CD14-positive monocyte (primary cell): ENCODE results near the gene SASH1. TPM values are rescaled to one million over a fixed set of nuclear protein-coding genes. Genes with fewer than 3 reads are reported as not detected.

Source experiments
- DNase-seq, 3 donors: peaks; one replicate each; pipeline ENCODE4 v3.0.0-alpha.2; 2011 to 2022
- H2AFZ ChIP-seq: 2 replicates; pipeline ENCODE4 v1.6.0; 2012; ENCODE audit warnings: mild to moderate bottlenecking, low read depth, low read length, inconsistent platforms; ENCODE audit not compliant: insufficient read depth, poor library complexity, severe bottlenecking
- H3K27ac ChIP-seq, 2 donors: 1 replicate in 1 of 2; 2 replicates in 1 of 2; pipeline ENCODE4 v1.5.1; 2012 to 2013; ENCODE audit warnings: low read length in 2 of 2, control low read depth in 1 of 2, inconsistent platforms in 1 of 2, low read depth in 1 of 2, mild to moderate bottlenecking in 1 of 2
- H3K27me3 ChIP-seq, 2 donors: one replicate each; pipeline versions ENCODE4 v1.6.0 to v1.6.1; 2011 to 2013; ENCODE audit warnings: low read length in 2 of 2; ENCODE audit not compliant: control insufficient read depth in 2 of 2, insufficient read depth in 2 of 2
- H3K36me3 ChIP-seq, 2 donors: replicated peaks in 1 of 2; 1 replicate in 1 of 2; 2 replicates in 1 of 2; pipeline versions ENCODE4 v1.5.1 to v1.6.1; 2012 to 2013; ENCODE audit warnings: low read length in 2 of 2, control low read depth in 1 of 2, inconsistent platforms in 1 of 2, mild to moderate bottlenecking in 1 of 2; ENCODE audit not compliant: insufficient read depth in 2 of 2, control insufficient read depth in 1 of 2
- H3K4me1 ChIP-seq, 2 donors: 1 replicate in 1 of 2; 2 replicates in 1 of 2; pipeline versions ENCODE4 v1.5.1 to v1.6.1; 2012 to 2013; ENCODE audit warnings: low read length in 2 of 2, control low read depth in 1 of 2, inconsistent platforms in 1 of 2, mild to moderate bottlenecking in 1 of 2, moderate library complexity in 1 of 2; ENCODE audit not compliant: insufficient read depth in 2 of 2, control insufficient read depth in 1 of 2
- H3K4me2 ChIP-seq: replicated peaks from 2 replicates; pipeline ENCODE3; 2012; ENCODE audit warnings: low read length, moderate library complexity, mild to moderate bottlenecking; ENCODE audit not compliant: poor library complexity, severe bottlenecking; ENCODE audit errors: extremely low read depth
- H3K4me3 ChIP-seq, 3 experiments: fragments of 200-600 bp in 1 of 3; sonication (generic) in 1 of 3; replicated peaks in 1 of 3; 1 replicate in 2 of 3; 2 replicates in 1 of 3; pipeline ENCODE4 v1.5.1; 2011 to 2013; ENCODE audit warnings: low read length in 3 of 3, mild to moderate bottlenecking in 3 of 3, control low read depth in 2 of 3, low read depth in 2 of 3, inconsistent platforms in 1 of 3, moderate library complexity in 1 of 3
- H3K79me2 ChIP-seq: 2 replicates; pipeline ENCODE4 v1.6.0; 2012; ENCODE audit warnings: mild to moderate bottlenecking, control low read depth, inconsistent platforms, low read length, moderate library complexity; ENCODE audit not compliant: insufficient read depth
- H3K9ac ChIP-seq: 2 replicates; pipeline ENCODE4 v1.6.0; 2017; ENCODE audit warnings: low read length, mild to moderate bottlenecking; ENCODE audit not compliant: insufficient read depth, poor library complexity, severe bottlenecking
- H3K9me3 ChIP-seq, 2 donors: replicated peaks in 1 of 2; 1 replicate in 1 of 2; 2 replicates in 1 of 2; pipeline versions ENCODE4 v1.5.1 to v1.6.1; 2012 to 2013; ENCODE audit warnings: low read length in 2 of 2, control low read depth in 1 of 2; ENCODE audit not compliant: control insufficient read depth in 1 of 2, insufficient read depth in 1 of 2
- H4K20me1 ChIP-seq: 2 replicates; pipeline ENCODE4 v1.6.0; 2012; ENCODE audit warnings: mild to moderate bottlenecking, low read length, control low read depth, moderate library complexity; ENCODE audit not compliant: insufficient read depth
- H3K27ac Mint-ChIP-seq, 7 donors: one replicate each; pipeline ENCODE4 v1.8.0; 2020; ENCODE audit warnings: mild to moderate bottlenecking in 7 of 7, mixed read lengths in 7 of 7, moderate library complexity in 6 of 7, inconsistent platforms in 2 of 7
- H3K27me3 Mint-ChIP-seq, 3 donors: one replicate each; pipeline ENCODE4 v1.8.0; 2021 to 2022; ENCODE audit warnings: low read depth in 3 of 3, mild to moderate bottlenecking in 3 of 3, mixed read lengths in 3 of 3, moderate library complexity in 3 of 3, inconsistent platforms in 1 of 3
- H3K36me3 Mint-ChIP-seq, 2 donors: one replicate each; pipeline ENCODE4 v1.8.0; 2020; ENCODE audit warnings: mixed read lengths in 2 of 2, inconsistent platforms in 1 of 2, mild to moderate bottlenecking in 1 of 2
- H3K4me1 Mint-ChIP-seq: one replicate; pipeline ENCODE4 v1.8.0; 2020; ENCODE audit warnings: mild to moderate bottlenecking, mixed read lengths
- H3K4me3 Mint-ChIP-seq, 2 donors: one replicate each; pipeline ENCODE4 v1.8.0; 2020; ENCODE audit warnings: mild to moderate bottlenecking in 2 of 2, mixed read lengths in 2 of 2, moderate library complexity in 1 of 2
- H3K9me3 Mint-ChIP-seq, 7 donors: one replicate each; pipeline ENCODE4 v1.8.0; 2020 to 2022; ENCODE audit warnings: mixed read lengths in 7 of 7, mild to moderate bottlenecking in 6 of 7, moderate library complexity in 6 of 7, inconsistent platforms in 2 of 7
- CTCF ChIP-seq: fragments of 200-600 bp; IDR thresholded peaks from one replicate; pipeline ENCODE4 v1.8.0; 2022; ENCODE audit warnings: antibody characterized with exemption, mild to moderate bottlenecking
- WGBS: methylation state at CpG from one replicate; pipeline ENCODE4 v1.1.5; 2013; ENCODE audit warnings: missing lambda C conversion rate; ENCODE audit not compliant: insufficient coverage; 5-methylcytosine and 5-hydroxymethylcytosine counted together
- intact Hi-C, 2 donors: fragments of 100-400 bp; cut with micrococcal nuclease; formaldehyde crosslinking; loops; one replicate each; pipeline versions ENCODE4 v1.15.0 to v1.15.1; 2023
- polyA plus RNA-seq, 3 donors: library from polyadenylated mRNA; depleted of rRNA in 1 of 3; unstranded in 2 of 3; stranded (reverse) in 1 of 3; fragments of 300-500 nt in 2 of 3; fragments of >200 nt in 1 of 3; fragmentation: Illumina TruSeq in 2 of 3; gene quantifications; 1 replicate in 2 of 3; 2 replicates in 1 of 3; pipeline ENCODE4 v1.2.3, GENCODE V29; 2012 to 2021

The SASH1 gene
- polyA plus RNA-seq, 3 donors, result 0.90 to 5.1 (median 4.7) TPM

- Mint-ChIP-seq H3K4me3 (no peak overlapping the region), H3K4me1 (peaks cover 25% of the 10 kb centered on the region), H3K36me3 (no peaks in the 10 kb centered on the region), H3K27me3 (peaks cover 5 to 15% (median 7%) of the 10 kb centered on the region in 3 donors), H3K9me3 (peaks cover 0 to 2% (median 0%) of the 10 kb centered on the region in 7 donors), H3K27ac (no peak overlapping the region)
- TF ChIP-seq CTCF, result no peak
- H3K9me3 ChIP-seq, result no peaks in the 10 kb centered on the region
- H3K9ac ChIP-seq, result no peak overlapping the region
- 74% methylated on average over 5 of the region's 8 CpGs for WGBS
- H3K4me3 ChIP-seq, result no peak overlapping the region
- intact Hi-C loops, result no loop called here
- H3K79me2 ChIP-seq, result no peaks in the 10 kb centered on the region
- peaks cover 0 to 18% of the 10 kb centered on the region in 2 donors for H3K4me1 ChIP-seq
- H3K36me3 ChIP-seq, result no peaks in the 10 kb centered on the region
- no peak for DNase-seq
- H3K27me3 ChIP-seq, result no peaks in the 10 kb centered on the region
- no peaks in the 10 kb centered on the region for H4K20me1 ChIP-seq
- no peak overlapping the region for H3K27ac ChIP-seq
- H2AFZ ChIP-seq, result no peak overlapping the region
- no peak overlapping the region for H3K4me2 ChIP-seq
Observed at GRCh38 chr6:148451690-148452089, 109.1 kb downstream of the SASH1 start.

- Mint-ChIP-seq H3K27me3 (peaks cover 5 to 15% (median 7%) of the 10 kb centered on the region in 3 donors), H3K4me1 (peaks cover 16% of the 10 kb centered on the region), H3K36me3 (no peaks in the 10 kb centered on the region), H3K4me3 (no peak overlapping the region), H3K9me3 (peaks cover 0 to 5% (median 2%) of the 10 kb centered on the region in 7 donors), H3K27ac (peak overlapping the region in 1 of 7 donors; percentile 14)
- H3K4me3 ChIP-seq, result no peak overlapping the region
- no peak overlapping the region for H2AFZ ChIP-seq
- no peak for DNase-seq
- H3K4me2 ChIP-seq, result no peak overlapping the region
- no peaks in the 10 kb centered on the region for H3K27me3 ChIP-seq
- no peak overlapping the region for H3K27ac ChIP-seq
- H3K36me3 ChIP-seq, result no peaks in the 10 kb centered on the region
- intact Hi-C loops, result no loop called here
- 96% methylated on average over 14 of the region's 16 CpGs for WGBS
- no peaks in the 10 kb centered on the region for H3K9me3 ChIP-seq
- H3K79me2 ChIP-seq, result no peaks in the 10 kb centered on the region
- TF ChIP-seq CTCF, result no peak
- H3K9ac ChIP-seq, result no peak overlapping the region
- H3K4me1 ChIP-seq, result peaks cover 0 to 15% of the 10 kb centered on the region in 2 donors
- H4K20me1 ChIP-seq, result no peaks in the 10 kb centered on the region
Observed at GRCh38 chr6:148452876-148453275, 110.2 kb downstream of the SASH1 start.
